Heart right ventricle (tissue), 16 donors: Measurements from ENCODE around the gene SLC7A9. TPM values are rescaled to one million over a fixed set of nuclear protein-coding genes. Genes with fewer than 3 reads are reported as not detected.
"Not testable (repeated sequence)": the region's sequence is repeated elsewhere in the genome, so short reads cannot be mapped to it uniquely, and the experiment has no call there.

Source experiments
- ATAC-seq, 8 donors: fragments of 200-7000 bp; cut with Tn5 transposase; one replicate each; pipeline ENCODE4 v1.9.1; 2020; ENCODE audit warnings: mild to moderate bottlenecking in 8 of 8, moderate library complexity in 8 of 8, moderate number of reproducible peaks in 1 of 8
- DNase-seq, 2 donors: peaks; one replicate each; pipeline ENCODE4 v3.0.0-alpha.2; 2020
- H3K27ac ChIP-seq, 10 donors: fragments of 200-600 bp; sonication (generic) in 2 of 10; one replicate each; pipeline versions ENCODE4 v1.5.0 to v1.8.0; 2020 to 2022; ENCODE audit warnings: mild to moderate bottlenecking in 3 of 10
- H3K27me3 ChIP-seq, 7 donors: fragments of 200-600 bp; one replicate each; pipeline ENCODE4 v1.8.0; 2021 to 2022; ENCODE audit warnings: mild to moderate bottlenecking in 2 of 7
- H3K36me3 ChIP-seq, 9 donors: fragments of 200-600 bp; sonication (generic) in 1 of 9; one replicate each; pipeline versions ENCODE4 v1.5.0 to v1.8.0; 2020 to 2022; ENCODE audit warnings: mild to moderate bottlenecking in 2 of 9
- H3K4me1 ChIP-seq, 9 donors: fragments of 200-600 bp; sonication (generic) in 1 of 9; one replicate each; pipeline versions ENCODE4 v1.5.0 to v1.8.0; 2020 to 2022; ENCODE audit warnings: mild to moderate bottlenecking in 4 of 9
- H3K4me3 ChIP-seq, 10 donors: fragments of 200-600 bp; sonication (generic) in 2 of 10; one replicate each; pipeline versions ENCODE4 v1.5.0 to v1.8.0; 2020 to 2022; ENCODE audit warnings: mild to moderate bottlenecking in 7 of 10, moderate library complexity in 2 of 10
- H3K9me3 ChIP-seq, 11 donors: fragments of 200-600 bp in 10 of 11; sonication (generic) in 2 of 11; one replicate each; pipeline versions ENCODE4 v1.5.0 to v1.8.0; 2013 to 2022; ENCODE audit warnings: mild to moderate bottlenecking in 2 of 11, control low read depth in 1 of 11, moderate library complexity in 1 of 11
- WGBS, 2 donors: extraction: QIAGEN DNeasy Blood & Tissue Kit; methylation state at CpG; one replicate each; pipeline ENCODE4 v1.1.7; 2013; ENCODE audit warnings: inconsistent platforms in 1 of 2; 5-methylcytosine and 5-hydroxymethylcytosine counted together
- intact Hi-C, 10 donors: fragments of 100-400 bp; cut with DNase I; formaldehyde crosslinking; loops; one replicate each; pipeline versions ENCODE4 v1.11.1 to v1.14.2; 2022
- polyA plus RNA-seq, 2 donors: library from polyadenylated mRNA; stranded (reverse); fragments of 200-250 nt; gene quantifications; one replicate each; pipeline ENCODE4 v1.2.3, GENCODE V29; 2013
- total RNA-seq, 10 donors: library from RNA; stranded (reverse); fragmentation: NEBNext Ultra II Directional in 3 of 10; extraction: Animal tissue kit (Norgen Biotek cat#: 25700) in 3 of 10; gene quantifications; one replicate each; pipeline versions ENCODE4 v1.2.1 to v1.2.4, GENCODE V29; 2021 to 2023
- TF ChIP-seq, protein P1 (sequence below), 9 donors: fragments of 200-600 bp; sonication (generic) in 2 of 9; IDR thresholded peaks; one replicate each; pipeline versions ENCODE4 v1.5.0 to v1.8.0; 2021 to 2022; ENCODE audit warnings: antibody characterized with exemption in 9 of 9, mild to moderate bottlenecking in 5 of 9, moderate library complexity in 1 of 9
- donor health status: Arrhythmogenic right ventricular cardiomyopathy.
- donor health status: ischemic (EF 13 %, LVEDD 7.1; RV severe dilation, severe dysfunction).
- donor health status: healthy with polysubstance abuse.
- donor health status: DM: no; HTN: yes; CAD: no.
- donor health status: DM: no; HTN: no; CAD: no.
- donor health status: ischemic (EF 25% LVEDD 6.9; RV normal size, moderate dysfunction).
- donor health status: ischemic (EF 25% LVEDD 5.7; RV mildly dilated, moderate dysfunction).
- donor health status: healthy.
- donor health status: DM: yes; HTN: yes; CAD: no.
- donor health status: Ischemic cardiomyopathy.
- donor health status: ischemic (EF 35%, LVEDD 5.7; RV mildly dilated, moderate dysfunction).
- donor health status: nonischemic (EF 11% LVEDD 7.7; RV severe dilation, severe dysfunction).
- donor health status: DM: yes; HTN: yes; CAD: no.
- donor health status: PGD.
- donor health status: ischemic (EF 29% LVEDD 5.4; RV normal size, mild dysfunction).
- donor health status: nonischemic (EF 23%, LVEDD 6.1; RV moderate dilation, normal function).

SLC7A9 gene
- total and polyA plus RNA-seq, 12 donors, result 0.12 to 0.24 TPM; not detected in 10

DNA sequence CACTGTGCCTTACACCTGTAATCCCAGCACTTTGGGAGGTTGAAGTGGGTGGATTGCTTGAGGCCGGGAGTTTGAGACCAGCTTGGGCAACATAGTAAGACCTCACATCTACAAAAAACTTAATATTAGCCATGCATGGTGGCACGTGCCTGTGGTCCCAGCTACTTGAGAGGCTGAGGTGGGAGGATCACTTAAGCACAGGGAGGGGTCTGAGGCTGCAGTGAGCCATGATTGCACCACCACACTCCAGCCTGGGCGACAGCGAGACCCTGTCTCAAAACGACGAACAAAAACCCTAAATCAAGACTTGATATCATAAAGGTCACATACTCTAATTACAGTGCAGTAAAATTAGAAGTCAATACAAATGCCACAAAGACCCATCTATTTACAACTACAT is 17.4 kb downstream of the SLC7A9 start:
- ATAC-seq (no peak), DNase-seq (no peak)
- H3K36me3 ChIP-seq, result no peaks in the 10 kb centered on the region
- no peak overlapping the region for H3K27ac ChIP-seq
- intact Hi-C loops, result no loop called here
- no peaks in the 10 kb centered on the region for H3K9me3 ChIP-seq
- no peaks in the 10 kb centered on the region for H3K27me3 ChIP-seq
- 90 to 91% methylated on average over 6 of the region's 6 CpGs for WGBS, 2 donors
- H3K4me3 ChIP-seq, result no peak overlapping the region
- H3K4me1 ChIP-seq, result no peaks in the 10 kb centered on the region
- TF ChIP-seq, protein P1, sequence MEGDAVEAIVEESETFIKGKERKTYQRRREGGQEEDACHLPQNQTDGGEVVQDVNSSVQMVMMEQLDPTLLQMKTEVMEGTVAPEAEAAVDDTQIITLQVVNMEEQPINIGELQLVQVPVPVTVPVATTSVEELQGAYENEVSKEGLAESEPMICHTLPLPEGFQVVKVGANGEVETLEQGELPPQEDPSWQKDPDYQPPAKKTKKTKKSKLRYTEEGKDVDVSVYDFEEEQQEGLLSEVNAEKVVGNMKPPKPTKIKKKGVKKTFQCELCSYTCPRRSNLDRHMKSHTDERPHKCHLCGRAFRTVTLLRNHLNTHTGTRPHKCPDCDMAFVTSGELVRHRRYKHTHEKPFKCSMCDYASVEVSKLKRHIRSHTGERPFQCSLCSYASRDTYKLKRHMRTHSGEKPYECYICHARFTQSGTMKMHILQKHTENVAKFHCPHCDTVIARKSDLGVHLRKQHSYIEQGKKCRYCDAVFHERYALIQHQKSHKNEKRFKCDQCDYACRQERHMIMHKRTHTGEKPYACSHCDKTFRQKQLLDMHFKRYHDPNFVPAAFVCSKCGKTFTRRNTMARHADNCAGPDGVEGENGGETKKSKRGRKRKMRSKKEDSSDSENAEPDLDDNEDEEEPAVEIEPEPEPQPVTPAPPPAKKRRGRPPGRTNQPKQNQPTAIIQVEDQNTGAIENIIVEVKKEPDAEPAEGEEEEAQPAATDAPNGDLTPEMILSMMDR (IDR thresholded peaks at IDR 0.05), result no peak

DNA sequence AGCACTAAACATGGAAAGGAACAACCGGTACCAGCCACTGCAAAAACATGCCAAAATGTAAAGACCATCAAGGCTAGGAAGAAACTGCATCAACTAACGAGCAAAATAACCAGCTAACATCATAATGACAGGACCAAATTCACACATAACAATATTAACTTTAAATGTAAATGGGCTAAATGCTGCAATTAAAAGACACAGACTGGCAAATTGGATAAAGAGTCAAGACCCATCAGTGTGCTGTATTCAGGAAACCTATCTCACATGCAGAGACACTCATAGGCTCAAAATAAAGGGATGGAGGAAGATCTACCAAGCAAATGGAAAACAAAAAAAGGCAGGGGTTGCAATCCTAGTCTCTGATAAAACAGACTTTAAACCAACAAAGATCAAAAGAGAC is 21.5 kb downstream of the SLC7A9 start:
- intact Hi-C loops, H3K27me3 ChIP-seq, H3K9me3 ChIP-seq, ATAC-seq, H3K36me3 ChIP-seq, DNase-seq, H3K4me1 ChIP-seq, H3K4me3 ChIP-seq, H3K27ac ChIP-seq: not testable (repeated sequence)
- WGBS, 2 donors, result 0% methylated on average over 1 of the region's 2 CpGs; no CpG with 5 or more reads in 1 of the 2 donors

DNA sequence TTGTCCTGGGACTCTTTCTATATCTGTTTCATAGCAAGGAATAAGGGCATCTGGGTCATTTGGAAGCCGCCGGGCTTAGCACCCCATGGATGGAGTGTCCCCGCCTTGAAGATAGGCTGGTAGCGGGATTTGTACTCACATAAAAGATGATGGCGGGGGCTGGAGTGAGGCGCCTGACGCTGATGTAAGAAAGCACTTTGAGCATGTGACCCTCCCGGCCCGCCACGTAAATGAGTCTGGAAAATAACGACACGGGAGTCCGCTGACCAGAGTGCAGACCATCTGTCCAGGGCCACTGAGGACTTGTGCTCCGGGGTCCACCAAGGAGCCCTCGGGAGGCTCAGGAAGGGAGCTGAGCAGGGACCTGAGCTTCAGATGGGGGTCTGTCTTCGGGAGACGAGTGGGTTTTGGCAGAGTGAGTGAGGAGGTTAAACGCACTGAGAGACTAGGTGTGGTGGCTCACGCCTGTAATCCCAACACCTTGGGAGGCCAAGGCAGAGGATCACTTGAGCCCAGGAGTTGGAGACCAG is 25.8 kb downstream of the SLC7A9 start:
- ATAC-seq (no peak), DNase-seq (no peak)
- H3K27ac ChIP-seq, result no peak overlapping the region
- H3K27me3 ChIP-seq, result no peaks in the 10 kb centered on the region
- peaks cover 0 to 19% (median 6%) of the 10 kb centered on the region in 11 donors for H3K9me3 ChIP-seq
- TF ChIP-seq, protein P1 (IDR thresholded peaks at IDR 0.05), result no peak
- 92 to 93% methylated on average over 19 of the region's 19 CpGs for WGBS, 2 donors
- no peak overlapping the region for H3K4me3 ChIP-seq
- H3K36me3 ChIP-seq, result no peaks in the 10 kb centered on the region
- intact Hi-C loops, result no loop called here
- H3K4me1 ChIP-seq, result no peaks in the 10 kb centered on the region

DNA sequence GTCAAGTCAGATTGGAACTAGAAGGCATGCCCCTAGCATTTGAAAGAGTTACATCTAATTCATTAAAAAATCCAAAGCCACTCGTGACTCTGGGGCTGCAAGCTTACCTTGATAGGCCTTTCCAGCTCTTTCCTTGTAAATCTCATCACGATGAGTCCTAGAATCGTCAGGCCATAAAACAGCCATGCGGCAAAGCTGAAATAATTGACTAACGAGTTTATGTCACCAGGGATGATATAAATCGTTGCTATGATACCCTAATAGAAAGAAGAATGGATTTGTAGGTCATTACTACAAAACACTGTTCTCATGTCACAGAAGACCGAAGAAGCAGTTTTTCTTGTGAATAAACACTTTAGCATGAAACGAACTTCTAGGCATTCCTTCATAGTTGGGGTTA is 27.5 kb downstream of the SLC7A9 start:
- Histone ChIP-seq H3K27ac (no peak overlapping the region), H3K27me3 (no peaks in the 10 kb centered on the region), H3K36me3 (no peaks in the 10 kb centered on the region), H3K4me3 (no peak overlapping the region), H3K9me3 (peaks cover 0 to 20% (median 6%) of the 10 kb centered on the region in 11 donors), H3K4me1 (no peaks in the 10 kb centered on the region)
- ATAC-seq (no peak), DNase-seq (no peak)
- TF ChIP-seq, protein P1 (IDR thresholded peaks at IDR 0.05), result no peak
- WGBS, 2 donors, result 85 to 87% methylated on average over 8 of the region's 8 CpGs
- intact Hi-C loops, result no loop called here

DNA sequence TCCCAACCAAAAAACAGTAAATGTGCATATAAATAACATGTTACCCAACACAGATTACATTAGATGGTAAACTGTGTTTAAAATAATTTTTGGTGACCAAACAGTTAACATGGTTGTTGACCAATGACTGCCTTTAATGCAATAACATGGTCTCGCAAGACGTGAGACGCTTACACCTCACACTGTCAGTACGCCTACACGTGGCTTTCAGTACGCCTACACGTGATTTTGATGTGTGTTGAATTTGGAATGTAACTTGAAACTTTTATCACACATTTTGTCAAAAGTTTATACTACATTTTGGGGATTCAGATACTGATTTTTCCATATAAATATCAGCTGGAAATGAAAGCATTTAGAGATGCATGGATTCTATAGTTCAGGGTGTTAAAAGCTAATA is 32.0 kb downstream of the SLC7A9 start:
- Histone ChIP-seq H3K4me1 (no peaks in the 10 kb centered on the region), H3K9me3 (peaks cover 0 to 20% (median 6%) of the 10 kb centered on the region in 11 donors), H3K36me3 (no peaks in the 10 kb centered on the region), H3K4me3 (no peak overlapping the region), H3K27me3 (no peaks in the 10 kb centered on the region), H3K27ac (no peak overlapping the region)
- 81 to 86% methylated on average over 7 of the region's 7 CpGs for WGBS, 2 donors
- TF ChIP-seq, protein P1 (IDR thresholded peaks at IDR 0.05), result no peak
- intact Hi-C loops, result no loop called here
- ATAC-seq, result no peak
- no peak for DNase-seq

DNA sequence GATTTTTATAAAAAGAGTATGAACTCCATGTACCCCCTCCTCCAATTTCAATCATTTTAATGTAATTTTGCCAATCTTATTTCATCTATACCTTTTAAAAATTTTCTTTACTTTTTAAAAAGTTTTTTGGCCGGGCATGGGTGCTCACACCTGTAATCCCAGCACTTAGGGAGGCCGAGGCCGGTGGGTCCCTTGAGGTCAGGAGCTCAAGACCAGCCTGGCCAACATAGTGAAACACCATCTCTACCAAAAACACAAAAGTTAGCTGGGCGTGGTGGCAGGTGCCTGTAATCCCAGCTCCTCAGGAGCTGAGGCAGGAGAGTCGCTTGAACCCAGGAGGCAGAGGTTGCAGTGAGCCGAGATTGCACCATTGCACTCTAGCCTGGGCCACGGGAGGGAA is 36.2 kb downstream of the SLC7A9 start:
- WGBS, 2 donors, result 92 to 93% methylated on average over 7 of the region's 7 CpGs
- H3K36me3 ChIP-seq, ATAC-seq, H3K27me3 ChIP-seq, H3K4me3 ChIP-seq, H3K27ac ChIP-seq, intact Hi-C loops, H3K4me1 ChIP-seq, DNase-seq, H3K9me3 ChIP-seq: not testable (repeated sequence)

DNA sequence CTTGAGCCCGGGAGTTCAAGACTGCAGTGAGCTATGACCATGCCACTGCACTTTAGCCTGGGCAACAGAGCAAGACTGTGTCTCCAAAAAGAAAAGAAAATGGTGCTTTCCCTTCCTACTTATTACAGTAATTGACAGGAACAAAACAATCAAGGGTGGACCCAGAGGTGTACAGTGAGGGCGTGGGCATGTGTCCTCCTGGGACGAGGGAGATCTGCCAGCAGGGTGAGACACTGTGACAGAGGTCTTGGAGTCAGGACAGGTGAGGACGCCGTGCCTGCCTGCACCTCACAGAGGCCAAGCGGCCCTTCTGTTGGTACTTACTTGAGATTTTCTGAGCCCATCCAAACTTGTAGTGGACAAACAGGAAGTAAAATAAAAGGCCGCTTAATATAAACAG is 36.7 kb downstream of the SLC7A9 start:
- H3K27ac ChIP-seq, DNase-seq, H3K4me1 ChIP-seq, H3K27me3 ChIP-seq, H3K4me3 ChIP-seq, H3K9me3 ChIP-seq, H3K36me3 ChIP-seq, intact Hi-C loops, ATAC-seq: not testable (repeated sequence)
- WGBS, 2 donors, result 92% methylated on average over 7 of the region's 7 CpGs

DNA sequence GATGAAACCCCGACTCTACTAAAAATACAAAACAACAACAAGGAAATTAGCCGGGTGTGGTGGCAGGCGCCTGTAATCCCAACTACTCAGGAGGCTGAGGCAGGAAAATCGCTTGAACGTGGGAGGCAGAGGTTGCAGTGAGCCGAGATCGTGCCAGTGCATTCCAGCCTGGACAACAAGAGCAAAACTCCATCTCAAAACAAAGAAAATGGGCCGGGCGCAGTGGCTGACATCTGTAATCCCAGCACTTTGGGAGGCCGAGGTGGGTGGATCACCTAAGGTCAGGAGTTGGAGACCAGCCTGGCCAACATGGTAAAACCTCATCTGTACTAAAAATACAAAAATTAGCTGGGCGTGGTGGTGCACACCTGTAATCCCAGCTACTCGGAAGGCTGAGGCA is 37.5 kb downstream of the SLC7A9 start:
- intact Hi-C loops, H3K27ac ChIP-seq, H3K4me1 ChIP-seq, H3K36me3 ChIP-seq, H3K27me3 ChIP-seq, ATAC-seq, H3K4me3 ChIP-seq, DNase-seq, H3K9me3 ChIP-seq: not testable (repeated sequence)
- WGBS, 2 donors, result 91 to 93% methylated on average over 12 of the region's 12 CpGs
